Measurements from ENCODE around the gene EPHA5. TPM values are rescaled to one million over a fixed set of nuclear protein-coding genes. Genes with fewer than 3 reads are reported as not detected.

Gene EPHA5
- 1 to 10 TPM in 2 of 5 donors, under 1 TPM in 1, not detected in 2; 0.87 to 1.8 (median 1.1) TPM for total RNA-seq
- under 1 TPM; 0.08 to 0.15 (median 0.12) TPM for polyA plus RNA-seq
- long read RNA-seq, donor 1, partial matches to known transcripts, result 13 of 13 reads
- long read RNA-seq, donor 1, other reads (novel, unspliced or antisense), result 0 of 13 reads
- long read RNA-seq, donor 2, result 0 reads
- long read RNA-seq, donor 3, result 0 reads
- long read RNA-seq, donor 4, result 0 reads
- long read RNA-seq, donor 5, result 0 reads
- long read RNA-seq, donor 6, result 0 reads
- long read RNA-seq, donor 7, result 0 reads
- long read RNA-seq, donor 8, result 0 reads
- long read RNA-seq, donor 9, partial matches to known transcripts, result 38 of 38 reads
- long read RNA-seq, donor 9, other reads (novel, unspliced or antisense), result 0 of 38 reads
- long read RNA-seq, donor 10, result 0 reads

- H3K27me3 ChIP-seq, result peaks cover 0 to 52% (median 34%) of the 10 kb centered on the region in 3 donors
- H3K4me3 ChIP-seq, result peak within 1 kb of the TSS; percentile 44 to 55 (median 50)
- H3K4me1 ChIP-seq, result peaks cover 17 to 41% (median 35%) of the 10 kb centered on the region in 4 donors
- 1 to 3% (median 2%) methylated on average over 44 to 51 of the region's 51 CpGs for WGBS, 5 donors
- no peaks in the 10 kb centered on the region for H3K9me3 ChIP-seq
- no peak for TF ChIP-seq POLR2AphosphoS5 (IDR thresholded peaks at IDR 0.05)
- TF ChIP-seq POLR2A (IDR thresholded peaks at IDR 0.05), result no peak
- no peak for TF ChIP-seq EP300 (IDR thresholded peaks at IDR 0.05)
- TF ChIP-seq CTCF (IDR thresholded peaks at IDR 0.05), result no peak
- peak; percentile 66 to 92 for DNase-seq
- H3K27ac ChIP-seq, result peak within 1 kb of the TSS in 4 of 5 donors; percentile 27 to 75 (median 45)
- H3K36me3 ChIP-seq, result no peaks in the 10 kb centered on the region
- intact Hi-C loops (cut with DNase I; ENCODE audit: low total_unique reads), result no loop called here
Measured at GRCh38 chr4:65670331-65671031, at the start of gene EPHA5. TSS of gene EPHA5 (minus strand) at chr4:65670489. CDS start at chr4:65669742, 747 bp downstream.

- Histone ChIP-seq H3K36me3 (no peaks in the 10 kb centered on the region), H3K4me1 (no peaks in the 10 kb centered on the region), H3K9me3 (peaks cover 0 to 1% (median 0%) of the 10 kb centered on the region in 4 donors), H3K27ac (no peak overlapping the region), H3K27me3 (no peaks in the 10 kb centered on the region), H3K4me3 (no peak overlapping the region)
- TF ChIP-seq POLR2AphosphoS5 (IDR thresholded peaks at IDR 0.05) (no peak), POLR2A (IDR thresholded peaks at IDR 0.05) (no peak)
- DNase-seq, result no peak
- intact Hi-C loops (cut with DNase I; ENCODE audit: low total_unique reads), result no loop called here
- 49 to 61% (median 57%) methylated on average over 2 of the region's 2 CpGs for WGBS, 5 donors
Measured at GRCh38 chr4:65719635-65720034, 49.3 kb upstream of the EPHA5 start.

GRCh38 chr4:65698631-65699030 lies 28.3 kb upstream of the EPHA5 start:
- no peaks in the 10 kb centered on the region for H3K36me3 ChIP-seq
- H3K9me3 ChIP-seq, result no peaks in the 10 kb centered on the region
- intact Hi-C loops (cut with DNase I; ENCODE audit: low total_unique reads), result no loop called here
- no peaks in the 10 kb centered on the region for H3K27me3 ChIP-seq
- WGBS, 5 donors, result 70 to 97% (median 84%) methylated on average over 1 of the region's 1 CpG
- DNase-seq, result no peak
- TF ChIP-seq CTCF (IDR thresholded peaks at IDR 0.05), result no peak
- no peak for TF ChIP-seq POLR2AphosphoS5 (IDR thresholded peaks at IDR 0.05)
- TF ChIP-seq EP300 (IDR thresholded peaks at IDR 0.05), result no peak
- no peak for TF ChIP-seq POLR2A (IDR thresholded peaks at IDR 0.05)
- H3K4me1 ChIP-seq, result no peaks in the 10 kb centered on the region
- H3K4me3 ChIP-seq, result no peak overlapping the region
- H3K27ac ChIP-seq, result no peak overlapping the region

- Histone ChIP-seq H3K27ac (no peak overlapping the region), H3K4me1 (no peaks in the 10 kb centered on the region), H3K27me3 (no peaks in the 10 kb centered on the region), H3K36me3 (no peaks in the 10 kb centered on the region), H3K9me3 (no peaks in the 10 kb centered on the region), H3K4me3 (no peak overlapping the region)
- no peak for DNase-seq
- TF ChIP-seq POLR2AphosphoS5 (IDR thresholded peaks at IDR 0.05) (no peak), POLR2A (IDR thresholded peaks at IDR 0.05) (no peak), EP300 (IDR thresholded peaks at IDR 0.05) (no peak), CTCF (IDR thresholded peaks at IDR 0.05) (no peak)
- intact Hi-C loops (cut with DNase I; ENCODE audit: low total_unique reads), result no loop called here
- WGBS, 5 donors, result 59 to 87% (median 81%) methylated on average over 4 of the region's 4 CpGs
Measured at GRCh38 chr4:65696436-65696835, 26.1 kb upstream of the EPHA5 start.
